Central memory CD8-positive, alpha-beta T cell (primary cell): ENCODE measurements around the gene OXLD1.

Source experiments
- ATAC-seq: fragments of 150-1000 bp; cut with Tn5 transposase; replicated peaks from 2 replicates; pipeline ENCODE4 v1.10.0; 2022; ENCODE audit warnings: mild to moderate bottlenecking, moderate FRiP score, moderate number of reproducible peaks; ENCODE audit not compliant: poor library complexity, severe bottlenecking; ENCODE audit errors: extremely low read depth
- DNase-seq, 2 donors: peaks; one replicate each; pipeline ENCODE4 v3.0.0; 2021; ENCODE audit warnings: low spot score in 2 of 2
- H3K27ac Mint-ChIP-seq: one replicate; pipeline ENCODE4 v1.8.0; 2022; ENCODE audit warnings: low read depth, mild to moderate bottlenecking, moderate library complexity, mixed read lengths
- H3K27me3 Mint-ChIP-seq: one replicate; pipeline ENCODE4 v1.8.0; 2022; ENCODE audit warnings: mixed read lengths
- H3K36me3 Mint-ChIP-seq: one replicate; pipeline ENCODE4 v1.8.0; 2022; ENCODE audit warnings: mild to moderate bottlenecking, moderate library complexity, mixed read lengths; ENCODE audit not compliant: insufficient read depth
- H3K4me1 Mint-ChIP-seq: one replicate; pipeline ENCODE4 v1.8.0; 2022; ENCODE audit warnings: mixed read lengths
- H3K4me3 Mint-ChIP-seq: one replicate; pipeline ENCODE4 v1.8.0; 2022; ENCODE audit warnings: mild to moderate bottlenecking, moderate library complexity, mixed read lengths
- H3K9me3 Mint-ChIP-seq: one replicate; pipeline ENCODE4 v1.8.0; 2022; ENCODE audit warnings: mixed read lengths

The OXLD1 gene

DNA sequence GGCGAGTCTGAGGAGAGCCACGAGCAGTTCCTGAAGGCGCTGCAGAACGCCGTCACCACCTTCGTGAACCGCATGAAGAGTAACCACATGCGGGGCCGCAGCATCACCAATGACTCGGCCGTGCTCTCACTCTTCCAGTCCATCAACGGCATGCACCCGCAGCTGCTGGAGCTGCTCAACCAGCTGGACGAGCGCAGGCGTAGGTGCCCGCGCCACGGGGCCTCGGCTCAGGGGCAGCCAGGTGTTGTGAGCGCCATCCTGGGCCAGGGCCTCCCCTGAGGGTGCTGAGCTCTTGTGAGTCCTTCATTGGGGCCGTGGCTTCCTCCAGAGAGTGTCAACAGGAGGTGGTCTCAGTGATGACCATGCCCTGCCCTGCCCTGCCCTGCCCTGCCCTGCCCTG lies 29.4 kb upstream of the OXLD1 start:
- DNase-seq (no peak), ATAC-seq (no peak)
- H3K9me3 Mint-ChIP-seq = no peaks in the 10 kb centered on the region
- no peak overlapping the region for H3K4me3 Mint-ChIP-seq
- peaks cover 3% of the 10 kb centered on the region for H3K4me1 Mint-ChIP-seq
- H3K27me3 Mint-ChIP-seq = no peaks in the 10 kb centered on the region
- peaks cover 29% of the 10 kb centered on the region for H3K36me3 Mint-ChIP-seq
- no peak overlapping the region for H3K27ac Mint-ChIP-seq

DNA sequence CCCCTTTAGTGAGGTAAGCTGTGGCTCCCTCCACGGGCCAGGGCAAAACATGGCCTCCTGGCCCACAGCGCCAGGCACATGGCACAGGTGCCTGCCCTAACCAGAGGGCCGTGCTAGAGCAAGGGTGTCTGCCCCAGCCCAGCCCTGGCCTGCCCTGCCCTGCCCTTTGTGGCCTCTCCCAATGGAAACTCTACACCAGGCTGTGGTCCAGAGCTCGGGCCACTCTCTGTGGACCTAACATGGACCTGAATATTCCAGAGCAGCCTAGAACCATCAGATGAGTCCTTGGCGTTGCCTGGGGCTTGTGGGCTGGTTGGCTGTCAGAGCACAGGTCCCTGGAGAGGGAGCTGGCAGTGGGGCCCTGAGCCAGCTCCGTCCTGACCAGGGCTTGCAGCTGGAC lies 28.8 kb upstream of the OXLD1 start:
- peaks cover 24% of the 10 kb centered on the region for H3K36me3 Mint-ChIP-seq
- no peaks in the 10 kb centered on the region for H3K9me3 Mint-ChIP-seq
- no peak for ATAC-seq
- H3K4me3 Mint-ChIP-seq = no peak overlapping the region
- no peak overlapping the region for H3K27ac Mint-ChIP-seq
- no peaks in the 10 kb centered on the region for H3K4me1 Mint-ChIP-seq
- DNase-seq = no peak
- H3K27me3 Mint-ChIP-seq = no peaks in the 10 kb centered on the region

DNA sequence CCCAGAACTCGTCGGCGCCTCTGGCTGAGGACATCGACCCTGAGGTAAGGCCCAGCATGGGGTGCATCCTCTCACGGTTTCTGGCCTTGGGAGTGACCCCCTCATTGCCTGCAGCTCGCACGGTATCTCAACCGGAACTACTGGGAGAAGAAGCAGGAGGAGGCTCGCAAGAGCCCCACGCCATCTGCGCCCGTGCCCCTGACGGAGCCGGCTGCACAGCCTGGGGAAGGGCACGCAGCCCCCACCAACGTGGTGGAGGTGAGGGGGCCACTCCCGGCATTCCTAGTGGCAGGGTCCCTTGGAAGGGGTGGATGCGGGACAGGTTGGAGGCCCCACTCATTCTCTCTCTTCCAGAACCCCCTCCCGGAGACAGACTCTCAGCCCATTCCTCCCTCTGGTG lies 28.4 kb upstream of the OXLD1 start:
- H3K4me1 Mint-ChIP-seq = peaks cover 4% of the 10 kb centered on the region
- no peak for DNase-seq
- H3K4me3 Mint-ChIP-seq = no peak overlapping the region
- peaks cover 24% of the 10 kb centered on the region for H3K36me3 Mint-ChIP-seq
- H3K9me3 Mint-ChIP-seq = no peaks in the 10 kb centered on the region
- H3K27me3 Mint-ChIP-seq = no peaks in the 10 kb centered on the region
- ATAC-seq = no peak
- H3K27ac Mint-ChIP-seq = no peak overlapping the region

DNA sequence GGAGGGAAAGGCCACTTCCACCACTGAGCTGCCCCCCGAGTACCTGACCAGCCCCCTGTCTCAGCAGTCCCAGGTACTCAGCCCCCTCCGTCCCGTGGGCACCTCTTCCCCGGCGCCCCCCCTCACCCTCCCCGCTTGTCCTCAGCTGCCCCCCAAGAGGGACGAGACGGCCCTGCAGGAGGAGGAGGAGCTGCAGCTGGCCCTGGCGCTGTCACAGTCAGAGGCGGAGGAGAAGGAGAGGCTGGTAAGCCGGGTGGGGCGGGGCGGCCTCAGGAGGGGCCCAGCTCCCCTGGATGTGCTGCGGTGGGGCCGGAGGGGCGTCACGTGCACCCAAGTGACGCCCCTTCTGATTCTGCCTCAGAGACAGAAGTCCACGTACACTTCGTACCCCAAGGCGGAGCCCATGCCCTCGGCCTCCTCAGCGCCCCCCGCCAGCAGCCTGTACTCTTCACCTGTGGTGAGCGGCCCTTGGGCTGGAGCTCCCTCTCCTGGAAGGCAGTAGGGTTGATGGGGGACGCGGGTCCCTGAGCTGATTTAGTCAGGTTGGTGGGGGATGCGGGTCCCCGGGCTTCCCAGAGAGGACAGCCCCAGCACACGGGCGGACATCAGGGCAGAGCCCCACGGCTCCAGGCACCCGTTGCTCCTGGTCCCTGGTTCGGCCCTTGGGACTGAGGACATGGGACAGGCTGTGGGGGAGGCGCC lies 27.3 kb upstream of the OXLD1 start:
- no peak for DNase-seq
- Mint-ChIP-seq H3K9me3 (no peaks in the 10 kb centered on the region), H3K36me3 (peaks cover 25% of the 10 kb centered on the region), H3K4me1 (peaks cover 15% of the 10 kb centered on the region), H3K27me3 (no peaks in the 10 kb centered on the region), H3K4me3 (no peak overlapping the region), H3K27ac (no peak overlapping the region)
- ATAC-seq = no peak

DNA sequence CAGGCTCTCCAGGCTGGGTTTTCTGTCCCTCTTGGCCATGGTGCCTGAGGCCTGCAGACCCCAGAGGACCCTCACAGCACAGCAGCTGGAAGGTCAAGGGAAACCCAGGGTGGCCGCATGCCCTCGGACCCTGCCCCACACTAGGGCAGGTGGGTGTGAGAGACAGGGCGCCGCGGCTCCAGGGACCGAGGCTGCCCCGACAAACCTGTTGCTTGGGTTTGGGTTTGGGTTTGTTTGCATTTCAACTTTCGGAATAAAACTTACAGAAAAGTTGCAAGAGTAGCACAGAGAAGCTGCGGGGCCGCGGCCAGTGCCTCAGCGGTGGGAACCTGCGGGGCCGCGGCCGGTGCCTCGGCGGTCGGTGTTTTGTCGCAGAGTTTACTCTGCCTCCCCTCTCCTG lies 25.2 kb upstream of the OXLD1 start:
- DNase-seq = no peak
- Mint-ChIP-seq H3K4me1 (peaks cover 22% of the 10 kb centered on the region), H3K27me3 (no peaks in the 10 kb centered on the region), H3K27ac (no peak overlapping the region), H3K36me3 (peaks cover 23% of the 10 kb centered on the region), H3K4me3 (no peak overlapping the region), H3K9me3 (no peaks in the 10 kb centered on the region)
- ATAC-seq = no peak

DNA sequence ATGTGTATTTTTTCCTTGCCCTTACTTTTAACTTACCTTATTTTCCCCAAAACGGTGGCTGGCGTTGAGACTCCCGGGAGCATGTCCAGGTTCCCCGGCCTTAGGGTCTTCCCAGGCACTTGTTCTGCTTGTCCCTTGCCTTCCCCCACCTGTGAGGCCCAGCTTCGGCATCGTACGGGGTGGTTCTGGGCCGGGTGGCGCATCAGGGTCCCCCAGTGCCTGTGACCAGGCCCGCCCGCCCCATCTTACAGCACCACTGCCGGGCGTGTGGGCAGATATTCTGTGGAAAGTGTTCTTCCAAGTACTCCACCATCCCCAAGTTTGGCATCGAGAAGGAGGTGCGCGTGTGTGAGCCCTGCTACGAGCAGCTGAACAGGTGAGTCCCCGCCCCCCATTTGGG lies 24.8 kb upstream of the OXLD1 start:
- Mint-ChIP-seq H3K27me3 (no peaks in the 10 kb centered on the region), H3K4me1 (peaks cover 25% of the 10 kb centered on the region), H3K36me3 (peaks cover 25% of the 10 kb centered on the region), H3K27ac (no peak overlapping the region), H3K9me3 (no peaks in the 10 kb centered on the region), H3K4me3 (no peak overlapping the region)
- ATAC-seq = no peak
- no peak for DNase-seq

DNA sequence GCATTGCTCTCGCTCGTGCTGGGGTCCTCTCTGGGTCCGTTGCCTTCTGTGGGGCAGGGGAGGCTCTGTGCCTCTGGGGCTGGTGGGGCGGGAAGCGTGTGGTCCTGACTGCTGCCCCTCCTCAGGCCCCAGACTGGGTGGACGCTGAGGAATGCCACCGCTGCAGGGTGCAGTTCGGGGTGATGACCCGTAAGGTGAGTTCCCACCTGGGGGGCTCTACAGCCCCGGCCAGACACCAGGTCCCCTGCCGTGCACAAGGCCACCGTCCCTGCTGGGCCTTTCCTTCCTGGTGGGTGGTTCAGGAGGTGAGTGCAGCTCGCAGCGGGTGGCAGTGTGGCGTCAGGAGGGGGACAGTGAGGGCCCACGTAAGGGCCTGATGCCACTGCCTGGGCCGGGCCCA lies 24.1 kb upstream of the OXLD1 start:
- Mint-ChIP-seq H3K4me1 (peaks cover 28% of the 10 kb centered on the region), H3K36me3 (peaks cover 26% of the 10 kb centered on the region), H3K4me3 (no peak overlapping the region), H3K27ac (no peak overlapping the region), H3K9me3 (no peaks in the 10 kb centered on the region), H3K27me3 (no peaks in the 10 kb centered on the region)
- no peak for DNase-seq
- ATAC-seq = no peak

DNA sequence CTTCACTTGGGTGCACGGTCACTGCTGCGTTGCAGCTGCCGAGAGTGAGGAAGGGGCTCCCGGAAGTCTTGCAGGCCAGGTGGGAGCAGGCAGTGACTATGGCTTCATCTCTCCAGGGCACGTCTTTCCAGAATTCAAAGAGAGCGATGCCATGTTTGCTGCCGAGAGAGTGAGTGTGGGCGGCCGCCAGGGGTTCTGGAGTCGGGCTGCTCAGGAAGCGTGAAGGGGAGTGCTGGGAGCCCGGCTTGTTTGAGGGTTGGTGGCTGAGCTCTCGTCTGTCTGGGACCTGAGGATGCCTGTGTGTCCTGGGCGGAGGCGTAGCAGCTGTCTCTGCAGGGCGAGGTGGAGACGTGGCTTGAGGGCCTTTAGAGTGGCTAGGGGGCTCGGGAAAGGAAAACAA lies 23.7 kb upstream of the OXLD1 start:
- ATAC-seq (no peak), DNase-seq (no peak)
- Mint-ChIP-seq H3K4me3 (no peak overlapping the region), H3K27me3 (no peaks in the 10 kb centered on the region), H3K4me1 (peaks cover 33% of the 10 kb centered on the region), H3K36me3 (peaks cover 29% of the 10 kb centered on the region), H3K9me3 (no peaks in the 10 kb centered on the region), H3K27ac (peak overlapping the region; percentile 44)

DNA sequence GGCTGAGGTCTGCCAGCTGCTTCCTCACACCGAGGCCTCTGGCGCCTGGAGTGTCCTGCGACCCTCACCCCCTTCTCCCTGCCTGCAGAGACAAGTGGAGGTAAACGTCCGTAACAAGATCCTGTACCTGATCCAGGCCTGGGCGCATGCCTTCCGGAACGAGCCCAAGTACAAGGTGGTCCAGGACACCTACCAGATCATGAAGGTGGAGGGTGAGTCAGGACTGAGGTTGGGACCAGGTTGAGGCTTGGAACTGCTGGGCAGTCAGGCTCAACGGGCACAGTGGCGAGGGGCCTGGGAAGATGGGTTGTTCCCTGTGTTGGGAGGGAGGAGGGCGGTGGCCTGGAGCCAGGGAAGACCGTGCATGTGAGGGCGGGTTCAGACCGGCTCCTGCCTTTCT lies 22.2 kb upstream of the OXLD1 start:
- Mint-ChIP-seq H3K9me3 (no peaks in the 10 kb centered on the region), H3K36me3 (peaks cover 34% of the 10 kb centered on the region), H3K27me3 (no peaks in the 10 kb centered on the region), H3K27ac (no peak overlapping the region), H3K4me3 (no peak overlapping the region), H3K4me1 (peaks cover 44% of the 10 kb centered on the region)
- ATAC-seq = no peak
- DNase-seq = no peak

DNA sequence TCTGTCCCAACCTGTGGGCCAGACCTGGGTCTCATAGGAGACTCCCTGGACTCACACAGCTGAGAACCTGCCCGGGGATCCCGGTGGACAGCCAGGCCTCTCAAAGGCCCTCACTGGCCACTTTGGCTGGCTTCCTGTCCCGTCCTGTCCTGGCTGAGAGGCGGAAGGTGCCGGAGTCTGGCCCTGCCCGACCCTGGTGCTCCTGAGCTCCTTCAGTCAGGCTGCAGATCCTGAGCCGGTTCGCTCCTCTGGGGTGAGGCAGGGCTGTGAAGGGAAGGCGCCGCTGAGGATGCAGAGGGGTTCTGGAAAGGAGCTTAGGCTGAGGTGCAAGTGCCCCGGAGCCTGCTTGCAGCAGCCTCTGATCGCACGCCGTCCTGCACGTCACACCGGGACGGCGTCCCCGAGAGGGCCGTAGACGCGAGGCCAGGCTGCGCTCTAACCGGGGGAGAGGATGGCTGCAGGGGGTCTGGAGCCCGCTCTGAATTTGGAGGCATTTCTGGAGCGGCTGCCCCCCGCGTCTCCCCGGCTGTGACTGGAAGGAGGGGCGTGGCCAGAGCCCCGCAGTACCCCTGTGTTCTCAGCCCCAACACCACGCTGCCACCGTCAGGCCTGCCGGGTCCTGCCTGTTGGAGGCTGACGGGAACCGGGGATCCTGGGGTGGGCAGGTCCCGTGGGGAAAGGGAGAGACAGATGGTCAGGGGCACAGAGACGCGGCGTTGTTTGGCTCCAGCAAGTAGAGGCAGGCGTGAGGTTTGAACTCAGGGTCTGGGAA lies 21.6 kb upstream of the OXLD1 start:
- DNase-seq (no peak), ATAC-seq (no peak)
- Mint-ChIP-seq H3K27me3 (no peaks in the 10 kb centered on the region), H3K27ac (peak overlapping the region; percentile 69), H3K4me3 (no peak overlapping the region), H3K36me3 (peaks cover 36% of the 10 kb centered on the region), H3K4me1 (peaks cover 48% of the 10 kb centered on the region), H3K9me3 (no peaks in the 10 kb centered on the region)

DNA sequence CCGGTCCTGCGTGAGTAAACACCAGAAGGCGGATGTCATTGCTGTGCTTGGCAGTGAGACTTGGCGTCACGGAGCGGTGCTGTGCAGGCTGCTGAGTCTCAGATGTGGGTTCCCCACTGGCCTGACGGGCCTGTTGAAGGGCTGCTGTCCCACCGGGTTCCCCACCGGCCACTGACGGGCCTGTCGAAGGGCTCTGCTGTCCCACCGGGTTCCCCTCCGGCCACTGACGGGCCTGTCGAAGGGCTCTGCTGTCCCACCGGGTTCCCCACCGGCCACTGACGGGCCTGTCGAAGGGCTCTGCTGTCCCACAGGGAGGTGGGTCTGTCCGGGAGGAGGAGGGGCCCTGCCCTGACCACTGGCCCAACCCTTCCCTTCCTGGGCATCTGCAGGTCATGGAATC lies 20.2 kb upstream of the OXLD1 start:
- peaks cover 30% of the 10 kb centered on the region for H3K36me3 Mint-ChIP-seq
- H3K27ac Mint-ChIP-seq = no peak overlapping the region
- H3K27me3 Mint-ChIP-seq = no peaks in the 10 kb centered on the region
- ATAC-seq (no peak), DNase-seq (no peak)
- H3K4me3 Mint-ChIP-seq = no peak overlapping the region
- peaks cover 54% of the 10 kb centered on the region for H3K4me1 Mint-ChIP-seq
- H3K9me3 Mint-ChIP-seq = no peaks in the 10 kb centered on the region

DNA sequence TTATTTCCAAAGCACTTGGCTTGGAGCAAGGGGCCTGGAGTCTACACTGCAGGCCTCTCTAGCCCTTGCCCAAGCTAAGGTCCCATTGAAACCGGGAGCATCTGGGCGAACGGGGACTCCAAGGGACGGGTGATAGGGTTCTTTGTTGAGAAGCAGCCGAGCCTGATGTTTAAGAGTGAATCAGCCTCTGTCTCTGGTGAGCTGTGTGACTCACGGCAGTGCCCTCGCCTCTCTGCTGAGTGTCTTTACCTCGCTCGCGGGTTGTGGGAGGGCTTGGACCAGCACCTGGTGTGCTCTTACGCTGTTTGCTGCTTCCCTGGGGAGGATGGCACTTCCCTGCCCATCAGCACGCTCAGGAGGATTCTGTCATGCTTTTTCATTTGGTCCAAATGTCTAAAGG lies 18.7 kb upstream of the OXLD1 start:
- Mint-ChIP-seq H3K27ac (peak overlapping the region; percentile 67), H3K9me3 (no peaks in the 10 kb centered on the region), H3K27me3 (no peaks in the 10 kb centered on the region), H3K36me3 (peaks cover 29% of the 10 kb centered on the region), H3K4me1 (peaks cover 53% of the 10 kb centered on the region), H3K4me3 (peak overlapping the region; percentile 94)
- DNase-seq (no peak), ATAC-seq (no peak)

DNA sequence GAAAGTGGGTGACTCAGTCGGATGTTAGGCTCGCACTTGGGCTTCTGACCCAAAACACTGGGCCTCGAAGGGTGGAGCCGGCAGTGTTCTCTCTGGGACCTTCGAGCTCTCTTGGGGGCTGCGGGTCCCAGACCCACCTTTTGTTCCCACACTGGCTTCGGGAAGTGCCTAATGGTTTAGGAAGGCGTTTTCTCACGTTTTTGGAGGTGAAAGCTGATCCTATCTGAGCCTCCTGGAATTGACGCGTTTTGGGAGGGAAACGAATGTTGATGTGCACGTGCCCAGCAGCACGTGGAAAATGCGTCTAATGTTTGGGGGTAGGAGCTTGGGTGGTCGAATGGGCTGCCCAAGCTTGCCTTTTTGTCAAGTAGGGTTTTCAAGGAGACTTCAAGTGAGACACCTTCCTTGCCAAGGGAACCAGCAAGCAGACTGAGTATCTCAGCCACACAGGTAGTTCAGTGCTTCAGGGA lies 18.1 kb upstream of the OXLD1 start:
- Mint-ChIP-seq H3K27ac (peak overlapping the region; percentile 67), H3K4me3 (peak overlapping the region; percentile 94), H3K36me3 (peaks cover 30% of the 10 kb centered on the region), H3K27me3 (no peaks in the 10 kb centered on the region), H3K9me3 (no peaks in the 10 kb centered on the region), H3K4me1 (peaks cover 47% of the 10 kb centered on the region)
- DNase-seq (no peak), ATAC-seq (no peak)
